Fibroblast of skin of right biceps (primary cell): Measurements from ENCODE around the gene SLC35F4.
"Not testable (repeated sequence)": the region's sequence is repeated elsewhere in the genome, so short reads cannot be mapped to it uniquely, and the experiment has no call there.

Source experiments
- DNase-seq: peaks from one replicate; pipeline ENCODE4 v3.0.0-alpha.2; 2013

The SLC35F4 gene

GRCh38 chr14:57865403-57866198, at the start of gene SLC35F4:
TSS of gene SLC35F4 (minus strand) at chr14:57866092.
- DNase-seq, result peak; percentile 53

GRCh38 chr14:57909626-57910025, 43.7 kb upstream of the SLC35F4 start:
- no peak for DNase-seq

- DNase-seq, result no peak
Observed at GRCh38 chr14:57903954-57904353, 38.1 kb upstream of the SLC35F4 start.

- no peak for DNase-seq
Observed at GRCh38 chr14:57898837-57899572, 33.1 kb upstream of the SLC35F4 start.

GRCh38 chr14:57897144-57897748, 31.4 kb upstream of the SLC35F4 start:
- no peak for DNase-seq

GRCh38 chr14:57889245-57889644, 23.4 kb upstream of the SLC35F4 start:
- peak; percentile 28 for DNase-seq

- DNase-seq, result no peak
Observed at GRCh38 chr14:57884175-57884574, 18.3 kb upstream of the SLC35F4 start.

- peak; percentile 9 for DNase-seq
Observed at GRCh38 chr14:57883061-57883460, 17.2 kb upstream of the SLC35F4 start.

- DNase-seq, result no peak
Observed at GRCh38 chr14:57879516-57879915, 13.6 kb upstream of the SLC35F4 start.

GRCh38 chr14:57875985-57876384, 10.1 kb upstream of the SLC35F4 start:
- no peak for DNase-seq

GRCh38 chr14:57875296-57875695, 9.4 kb upstream of the SLC35F4 start:
- no peak for DNase-seq

GRCh38 chr14:57871459-57872080, 5.7 kb upstream of the SLC35F4 start:
- DNase-seq, result peak; percentile 75

- no peak for DNase-seq
Observed at GRCh38 chr14:57870686-57871457, 5.0 kb upstream of the SLC35F4 start.

GRCh38 chr14:57869617-57870016, 3.7 kb upstream of the SLC35F4 start:
- DNase-seq, result no peak

GRCh38 chr14:57866199-57866705, 360 bp upstream of the SLC35F4 start:
- DNase-seq, result no peak

- no peak for DNase-seq
Observed at GRCh38 chr14:57865066-57865402, 858 bp downstream of the SLC35F4 start.

- DNase-seq, result no peak
Observed at GRCh38 chr14:57864659-57865058, 1.2 kb downstream of the SLC35F4 start.

- DNase-seq, result no peak
Observed at GRCh38 chr14:57863471-57863870, 2.4 kb downstream of the SLC35F4 start.

GRCh38 chr14:57855666-57856065, 10.2 kb downstream of the SLC35F4 start:
- not testable (repeated sequence) for DNase-seq

- DNase-seq, result no peak
Observed at GRCh38 chr14:57854571-57854970, 11.3 kb downstream of the SLC35F4 start.

GRCh38 chr14:57851354-57851753, 14.5 kb downstream of the SLC35F4 start:
- DNase-seq, result no peak

- DNase-seq, result no peak
Observed at GRCh38 chr14:57848786-57849185, 17.1 kb downstream of the SLC35F4 start.
